Measurements from ENCODE around the gene PCBP3.
"Not testable (repeated sequence)": the region's sequence is repeated elsewhere in the genome, so short reads cannot be mapped to it uniquely, and the experiment has no call there.

The PCBP3 gene

GRCh38 chr21:45850181-45850580, 206.7 kb downstream of the PCBP3 start:
- DNase-seq (ENCODE audit: low spot score), result no peak
- Histone ChIP-seq H3K27ac (no peak overlapping the region), H3K4me3 (no peak overlapping the region)
- no peak for TF ChIP-seq CTCF (IDR thresholded peaks at IDR 0.05)

GRCh38 chr21:45852386-45852785, 208.9 kb downstream of the PCBP3 start:
- DNase-seq (ENCODE audit: low spot score); H3K27ac ChIP-seq; H3K4me3 ChIP-seq: not testable (repeated sequence)

- Histone ChIP-seq H3K4me3 (no peak overlapping the region), H3K27ac (no peak overlapping the region)
- DNase-seq (ENCODE audit: low spot score), result peak; percentile 52
- TF ChIP-seq CTCF (IDR thresholded peaks at IDR 0.05), result no peak
These were observed 209.4 kb downstream of the PCBP3 start for GRCh38 chr21:45852886-45853400.

GRCh38 chr21:45853703-45854342, 210.3 kb downstream of the PCBP3 start:
- H3K27ac ChIP-seq, result no peak overlapping the region
- TF ChIP-seq CTCF (IDR thresholded peaks at IDR 0.05), result no peak
- H3K4me3 ChIP-seq, result no peak overlapping the region
- peak; percentile 41 for DNase-seq (ENCODE audit: low spot score)

GRCh38 chr21:45854690-45855247, 211.2 kb downstream of the PCBP3 start:
- no peak overlapping the region for H3K4me3 ChIP-seq
- TF ChIP-seq CTCF (IDR thresholded peaks at IDR 0.05), result no peak
- peak; percentile 26 for DNase-seq (ENCODE audit: low spot score)
- no peak overlapping the region for H3K27ac ChIP-seq

GRCh38 chr21:45855248-45855811, 211.8 kb downstream of the PCBP3 start:
- no peak for TF ChIP-seq CTCF (IDR thresholded peaks at IDR 0.05)
- no peak overlapping the region for H3K27ac ChIP-seq
- no peak overlapping the region for H3K4me3 ChIP-seq
- DNase-seq (ENCODE audit: low spot score), result peak; percentile 38

- DNase-seq (ENCODE audit: low spot score), result peak; percentile 49
- no peak overlapping the region for H3K27ac ChIP-seq
- H3K4me3 ChIP-seq, result no peak overlapping the region
- TF ChIP-seq CTCF (IDR thresholded peaks at IDR 0.05), result no peak
These were observed 212.9 kb downstream of the PCBP3 start for GRCh38 chr21:45856442-45856841.
